ENCODE results near the gene DCP1B. TPM values are rescaled to one million over a fixed set of nuclear protein-coding genes. Genes with fewer than 3 reads are reported as not detected.

Gene DCP1B
- polyA plus RNA-seq, 1 experiment: 32.9 TPM

DNA sequence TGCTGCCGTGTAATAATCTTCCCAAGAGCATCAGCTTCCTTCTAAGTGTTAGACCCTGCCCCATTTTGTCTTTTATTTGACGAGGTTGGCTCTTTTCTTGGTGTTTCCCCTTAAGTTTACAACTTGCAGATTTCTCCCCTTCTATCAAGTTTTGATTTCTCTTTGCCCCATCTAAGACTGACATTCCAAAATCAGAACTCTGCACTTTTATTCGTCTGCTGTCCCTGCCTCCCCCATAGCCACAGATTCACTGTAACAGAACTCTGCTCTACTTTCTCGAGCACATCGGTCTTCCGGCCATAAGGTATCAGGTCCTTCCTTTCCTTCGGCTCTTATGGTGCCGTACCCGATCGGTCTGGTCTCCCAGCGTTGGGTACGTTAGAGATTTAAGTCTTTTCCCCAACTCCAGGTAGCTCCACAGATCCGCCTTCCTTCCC lies 563 bp downstream of the DCP1B start:
- H3K27ac ChIP-seq (ENCODE audit: low read depth, low read length): peak overlapping the region; percentile 88
- H3K27me3 ChIP-seq (ENCODE audit: control insufficient read depth, insufficient read depth, low read length): no peaks in the 10 kb centered on the region
- POLR2A ChIA-PET: interaction anchor here (0.5 to 1.6 kb wide), 2 partner anchors 10 to 17 kb away, joined by 3 to 25 read pairs; no protein-coding TSS in a partner anchor
- no peak for DNase-seq (ENCODE audit: low read depth, low spot score)
- peak overlapping the region; percentile 95 for H3K4me3 ChIP-seq (ENCODE audit: low read depth, low read length)
- TF ChIP-seq, protein P1, sequence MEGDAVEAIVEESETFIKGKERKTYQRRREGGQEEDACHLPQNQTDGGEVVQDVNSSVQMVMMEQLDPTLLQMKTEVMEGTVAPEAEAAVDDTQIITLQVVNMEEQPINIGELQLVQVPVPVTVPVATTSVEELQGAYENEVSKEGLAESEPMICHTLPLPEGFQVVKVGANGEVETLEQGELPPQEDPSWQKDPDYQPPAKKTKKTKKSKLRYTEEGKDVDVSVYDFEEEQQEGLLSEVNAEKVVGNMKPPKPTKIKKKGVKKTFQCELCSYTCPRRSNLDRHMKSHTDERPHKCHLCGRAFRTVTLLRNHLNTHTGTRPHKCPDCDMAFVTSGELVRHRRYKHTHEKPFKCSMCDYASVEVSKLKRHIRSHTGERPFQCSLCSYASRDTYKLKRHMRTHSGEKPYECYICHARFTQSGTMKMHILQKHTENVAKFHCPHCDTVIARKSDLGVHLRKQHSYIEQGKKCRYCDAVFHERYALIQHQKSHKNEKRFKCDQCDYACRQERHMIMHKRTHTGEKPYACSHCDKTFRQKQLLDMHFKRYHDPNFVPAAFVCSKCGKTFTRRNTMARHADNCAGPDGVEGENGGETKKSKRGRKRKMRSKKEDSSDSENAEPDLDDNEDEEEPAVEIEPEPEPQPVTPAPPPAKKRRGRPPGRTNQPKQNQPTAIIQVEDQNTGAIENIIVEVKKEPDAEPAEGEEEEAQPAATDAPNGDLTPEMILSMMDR (IDR thresholded peaks at IDR 0.05; ENCODE audit: low read depth, low read length): no peak
- no peaks in the 10 kb centered on the region for H3K9me3 ChIP-seq (ENCODE audit: control insufficient read depth, insufficient read depth, low read length)
- CTCF ChIA-PET: no interaction called here

DNA sequence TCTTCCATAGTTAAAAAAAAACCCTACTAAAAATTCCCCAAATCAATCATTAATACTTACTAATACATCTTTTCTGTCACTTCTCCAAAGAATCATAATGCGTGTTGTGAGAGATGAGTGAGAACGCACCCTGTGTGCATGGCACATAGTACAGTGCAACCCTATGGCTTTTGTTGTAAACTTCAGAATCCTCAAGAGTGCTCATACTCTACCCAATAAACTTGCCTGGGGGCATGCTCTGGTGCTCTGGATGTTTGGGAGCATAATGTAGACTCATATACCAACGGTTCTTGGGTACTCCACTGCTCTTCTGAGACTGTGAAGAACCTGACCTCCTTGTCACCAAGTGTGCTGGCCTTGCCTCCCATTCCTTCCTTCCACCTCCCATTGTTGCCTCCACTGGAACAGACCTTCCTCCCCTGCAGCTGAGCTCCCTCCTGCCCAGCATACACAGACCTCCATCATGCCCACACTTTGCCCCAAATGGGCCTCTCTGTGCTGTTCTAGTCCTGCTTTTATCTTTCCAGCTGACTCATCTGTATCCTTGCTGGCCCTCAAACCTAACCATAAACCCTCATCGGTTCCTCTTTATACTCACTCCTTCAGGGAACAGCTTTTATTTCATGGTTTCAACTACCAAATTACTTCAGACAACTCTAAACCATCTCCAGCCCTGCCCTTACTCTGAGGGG lies 8.9 kb downstream of the DCP1B start:
- Histone ChIP-seq H3K4me3 (ENCODE audit: low read depth, low read length) (no peak overlapping the region), H3K9me3 (ENCODE audit: control insufficient read depth, insufficient read depth, low read length) (no peaks in the 10 kb centered on the region), H3K27ac (ENCODE audit: low read depth, low read length) (no peak overlapping the region), H3K27me3 (ENCODE audit: control insufficient read depth, insufficient read depth, low read length) (no peaks in the 10 kb centered on the region)
- TF ChIP-seq, protein P1 (IDR thresholded peaks at IDR 0.05; ENCODE audit: low read depth, low read length): no peak
- ChIA-PET POLR2A (interaction anchor here (2.5 kb wide), 1 partner anchor 9 kb away, joined by 25 read pairs; the partner anchor contains the start of gene DCP1B), CTCF (interaction anchor here (1.4 kb wide), 1 partner anchor 39 kb away, joined by 5 read pairs; no protein-coding TSS in a partner anchor)
- DNase-seq (ENCODE audit: low read depth, low spot score): no peak

DNA sequence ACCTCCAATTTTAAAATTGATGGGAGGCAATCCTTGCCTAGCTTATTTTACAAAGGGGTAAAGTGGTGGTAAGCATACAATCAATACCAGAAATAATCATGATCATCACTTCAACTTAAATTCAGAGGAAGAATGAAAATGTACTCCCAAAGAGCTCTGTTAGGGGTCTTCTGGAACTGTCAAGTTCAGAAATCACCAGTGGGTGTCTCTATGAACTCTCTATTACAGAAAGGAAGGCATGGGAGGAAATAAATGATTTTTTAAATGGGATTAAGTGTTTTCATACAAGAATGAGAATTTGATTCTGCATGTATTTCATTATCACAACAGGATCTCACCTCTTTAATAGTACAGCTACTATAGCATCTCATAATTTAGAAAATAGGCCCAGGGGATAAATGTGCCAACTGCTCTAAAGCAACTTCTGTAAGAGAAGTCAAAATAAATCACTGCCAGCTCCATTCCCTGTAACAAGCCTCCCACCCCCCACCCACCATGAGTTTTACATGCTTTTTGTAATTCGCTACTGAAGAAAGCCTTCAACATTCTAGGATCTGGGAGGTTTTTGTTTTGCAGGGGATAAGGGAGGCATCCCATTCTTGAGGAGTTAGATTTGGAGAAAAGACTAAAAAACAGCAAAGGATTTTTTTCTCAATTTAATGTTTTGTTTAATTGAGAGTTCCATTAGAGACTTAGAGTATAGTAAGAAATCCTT lies 9.7 kb downstream of the DCP1B start:
- TF ChIP-seq, protein P1 (IDR thresholded peaks at IDR 0.05; ENCODE audit: low read depth, low read length): no peak
- Histone ChIP-seq H3K9me3 (ENCODE audit: control insufficient read depth, insufficient read depth, low read length) (no peaks in the 10 kb centered on the region), H3K4me3 (ENCODE audit: low read depth, low read length) (no peak overlapping the region), H3K27ac (ENCODE audit: low read depth, low read length) (no peak overlapping the region), H3K27me3 (ENCODE audit: control insufficient read depth, insufficient read depth, low read length) (no peaks in the 10 kb centered on the region)
- ChIA-PET POLR2A (interaction anchor here (0.9 to 2.5 kb wide), 4 partner anchors 10 to 402 kb away, joined by 3 to 25 read pairs (median 6); partner anchors contain the start of gene DCP1B), CTCF (interaction anchor here (0.9 to 1.4 kb wide), 3 partner anchors 15 to 55 kb away, joined by 3 to 8 read pairs (median 5); no protein-coding TSS in a partner anchor)
- no peak for DNase-seq (ENCODE audit: low read depth, low spot score)

DNA sequence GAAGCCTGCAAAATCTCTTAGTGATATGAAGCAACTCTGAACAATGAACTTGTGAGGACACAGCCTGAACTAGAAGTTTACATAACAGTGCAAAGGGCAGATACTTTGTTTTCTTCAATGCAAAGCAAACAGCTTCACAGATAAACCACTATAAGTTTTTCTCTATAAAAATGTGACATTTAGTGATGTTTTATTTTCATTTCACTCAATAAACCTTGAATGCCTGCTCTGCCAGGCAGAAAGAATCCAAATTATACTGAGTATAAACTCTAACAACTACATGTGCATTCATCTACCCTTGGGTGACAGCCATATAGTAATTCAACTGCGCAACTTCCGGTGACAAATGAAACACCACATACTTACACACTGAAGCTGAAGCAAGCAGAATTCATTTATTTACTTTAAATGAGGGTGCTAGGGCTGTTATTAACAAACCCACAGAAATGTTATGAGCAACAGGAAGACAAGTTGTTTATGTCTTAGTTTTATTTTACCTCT lies 10.3 kb downstream of the DCP1B start:
- POLR2A ChIA-PET: interaction anchor here (0.9 to 2.5 kb wide), 4 partner anchors 10 to 402 kb away, joined by 3 to 25 read pairs (median 6); partner anchors contain the start of gene DCP1B
- Histone ChIP-seq H3K4me3 (ENCODE audit: low read depth, low read length) (no peak overlapping the region), H3K27me3 (ENCODE audit: control insufficient read depth, insufficient read depth, low read length) (no peaks in the 10 kb centered on the region), H3K27ac (ENCODE audit: low read depth, low read length) (no peak overlapping the region), H3K9me3 (ENCODE audit: control insufficient read depth, insufficient read depth, low read length) (no peaks in the 10 kb centered on the region)
- DNase-seq (ENCODE audit: low read depth, low spot score): peak; percentile 72
- CTCF ChIA-PET: interaction anchor here (0.9 to 1.1 kb wide), 2 partner anchors 16 to 54 kb away, joined by 3 to 8 read pairs; no protein-coding TSS in a partner anchor
- TF ChIP-seq, protein P1 (IDR thresholded peaks at IDR 0.05; ENCODE audit: low read depth, low read length): no peak
